KBM-7 (cell line): ENCODE measurements around the gene TAF4.
"Not testable (repeated sequence)": the region's sequence is repeated elsewhere in the genome, so short reads cannot be mapped to it uniquely, and the experiment has no call there.

Experiments used
- DNase-seq: peaks from one replicate; pipeline ENCODE4 v3.0.0-alpha.2; 2015
- in situ Hi-C: fragments of 300-500 bp; cut with MboI; formaldehyde crosslinking; loops from 2 replicates; pipeline ENCODE4 v1.14.3; 2020; ENCODE audit warnings: low sequenced_read_pairs, low pct_unique_long_range_greater_than_20kb, mixed read lengths

Gene TAF4

DNA sequence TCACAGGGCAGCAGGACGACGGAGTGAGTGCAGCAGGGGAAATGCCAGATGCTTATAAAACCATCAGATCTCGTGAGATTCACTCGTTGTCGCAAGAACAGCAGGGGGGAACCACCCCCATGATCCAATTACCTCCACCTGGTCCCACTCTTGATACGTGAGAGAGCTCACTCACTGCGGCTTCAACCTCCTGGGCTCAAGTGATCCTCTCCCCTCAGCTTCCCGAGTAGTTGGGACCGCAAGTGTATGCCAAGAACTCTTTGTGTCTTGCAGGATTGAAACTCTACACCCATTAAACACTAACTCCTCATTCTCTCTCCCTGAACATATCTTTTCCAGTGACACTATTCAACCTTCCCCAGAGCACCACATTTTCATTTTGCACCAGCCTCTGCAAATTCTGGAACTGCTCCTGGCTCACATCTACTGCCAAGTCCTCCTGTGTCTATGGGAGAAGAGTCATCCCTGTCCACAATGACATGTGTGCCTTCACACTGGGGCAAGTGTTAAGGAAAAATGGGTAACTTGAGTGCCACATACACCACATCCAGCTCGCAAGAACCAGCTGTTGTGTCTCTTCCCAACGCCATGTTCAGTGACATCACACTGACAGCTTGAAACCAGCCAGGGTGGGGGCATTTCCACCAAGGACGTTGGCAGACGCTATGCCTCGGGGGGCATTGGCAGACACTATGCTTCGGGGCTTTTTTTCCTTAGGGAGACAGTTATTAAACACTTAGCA is 14.7 kb upstream of the TAF4 start:
- in situ Hi-C loops: no loop called here
- DNase-seq: no peak

- in situ Hi-C loops: no loop called here
- DNase-seq: no peak
These were observed 13.5 kb upstream of the TAF4 start for GRCh38 chr20:62079166-62079565.

- in situ Hi-C loops: no loop called here
These were observed 7.6 kb upstream of the TAF4 start for GRCh38 chr20:62073323-62073722.

DNA sequence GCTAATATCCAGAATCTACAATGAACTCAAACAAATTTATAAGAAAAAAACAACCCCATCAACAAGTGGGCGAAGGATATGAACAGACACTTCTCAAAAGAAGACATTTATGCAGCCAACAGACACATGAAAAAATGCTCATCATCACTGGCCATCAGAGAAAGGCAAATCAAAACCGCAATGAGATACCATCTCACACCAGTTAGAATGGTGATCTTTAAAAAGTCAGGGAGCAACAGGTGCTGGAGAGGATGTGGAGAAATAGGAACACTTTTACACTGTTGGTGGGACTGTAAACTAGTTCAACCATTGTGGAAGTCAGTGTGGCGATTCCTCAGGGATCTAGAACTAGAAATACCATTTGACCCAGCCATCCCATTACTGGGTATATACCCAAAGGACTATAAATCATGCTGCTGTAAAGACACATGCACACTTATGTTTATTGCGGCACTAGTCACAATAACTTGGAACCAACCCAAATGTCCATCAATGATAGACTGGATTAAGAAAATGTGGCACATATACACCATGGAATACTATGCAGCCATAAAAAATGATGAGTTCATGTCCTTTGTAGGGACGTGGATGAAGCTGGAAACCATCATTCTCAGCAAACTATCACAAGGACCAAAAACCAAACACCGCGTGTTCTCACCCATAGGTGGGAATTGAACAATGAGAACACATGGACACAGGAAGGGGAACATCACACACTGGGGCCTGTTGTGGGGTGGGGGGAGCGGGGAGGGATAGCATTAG is 6.2 kb upstream of the TAF4 start:
- DNase-seq, in situ Hi-C loops: not testable (repeated sequence)

More at GRCh38 chr20:62073323-62073722, 7.6 kb upstream of the TAF4 start:
- DNase-seq: no peak

- DNase-seq: peak; percentile 29
- in situ Hi-C loops: no loop called here
These were observed 4.1 kb upstream of the TAF4 start for GRCh38 chr20:62069741-62070216.

DNA sequence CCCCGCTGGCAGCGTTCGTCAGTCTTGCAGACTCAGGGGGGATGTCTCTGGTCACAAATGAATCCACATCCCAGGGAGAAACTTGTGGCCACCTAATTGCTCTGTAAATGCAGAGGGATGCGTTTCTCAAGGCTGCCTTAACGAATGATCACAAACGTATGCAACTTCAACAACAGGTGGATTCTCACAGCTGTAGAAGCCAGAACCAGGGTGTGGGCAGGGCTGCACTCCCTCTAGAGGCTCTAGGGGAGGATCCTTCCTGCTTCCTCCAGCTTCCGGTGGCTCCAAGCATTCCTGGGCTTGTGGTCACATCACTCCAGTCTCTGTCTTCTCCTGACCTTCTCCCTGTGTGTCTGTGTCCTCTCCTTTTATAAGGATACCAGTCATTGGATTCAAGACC is 3.3 kb upstream of the TAF4 start:
- in situ Hi-C loops: no loop called here
- no peak for DNase-seq

DNA sequence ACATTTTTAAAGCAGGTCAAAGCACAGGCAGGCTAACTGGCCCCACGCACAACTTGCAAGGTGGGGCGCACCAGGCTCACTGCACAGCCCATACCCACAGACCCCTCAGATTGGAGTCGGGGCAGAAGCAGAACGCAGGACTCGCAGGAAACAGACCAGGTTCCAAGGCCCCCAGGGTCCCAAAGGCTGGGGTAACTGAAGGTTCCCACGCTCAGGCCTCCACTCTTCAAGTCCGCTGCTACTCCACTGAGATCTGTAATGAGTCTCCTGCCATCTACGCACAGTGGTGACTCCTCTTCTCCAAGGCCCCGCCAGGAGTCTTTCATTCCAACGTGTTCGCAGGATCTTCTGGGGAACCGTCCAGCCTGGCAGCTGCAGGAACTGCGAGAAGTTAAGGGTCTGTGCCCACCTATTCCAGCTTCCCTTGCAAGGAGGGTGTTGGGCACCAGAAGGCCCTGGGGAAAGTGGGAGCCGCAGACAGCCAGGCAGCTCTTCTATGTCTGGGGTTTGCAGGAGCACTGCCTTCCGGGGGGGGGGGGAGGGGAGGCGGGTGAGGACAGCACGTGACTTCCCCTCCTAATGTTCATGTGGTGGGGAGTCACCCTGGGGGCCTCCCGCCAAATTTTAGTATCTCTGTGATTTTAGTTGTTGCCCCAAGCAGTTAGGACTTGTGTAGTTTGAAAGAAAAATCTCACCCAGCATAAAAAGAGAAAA is 2.0 kb upstream of the TAF4 start:
- in situ Hi-C loops: no loop called here
- DNase-seq: no peak

- no peak for DNase-seq
- in situ Hi-C loops: no loop called here
These were observed 1.3 kb upstream of the TAF4 start for GRCh38 chr20:62066983-62067433.

DNA sequence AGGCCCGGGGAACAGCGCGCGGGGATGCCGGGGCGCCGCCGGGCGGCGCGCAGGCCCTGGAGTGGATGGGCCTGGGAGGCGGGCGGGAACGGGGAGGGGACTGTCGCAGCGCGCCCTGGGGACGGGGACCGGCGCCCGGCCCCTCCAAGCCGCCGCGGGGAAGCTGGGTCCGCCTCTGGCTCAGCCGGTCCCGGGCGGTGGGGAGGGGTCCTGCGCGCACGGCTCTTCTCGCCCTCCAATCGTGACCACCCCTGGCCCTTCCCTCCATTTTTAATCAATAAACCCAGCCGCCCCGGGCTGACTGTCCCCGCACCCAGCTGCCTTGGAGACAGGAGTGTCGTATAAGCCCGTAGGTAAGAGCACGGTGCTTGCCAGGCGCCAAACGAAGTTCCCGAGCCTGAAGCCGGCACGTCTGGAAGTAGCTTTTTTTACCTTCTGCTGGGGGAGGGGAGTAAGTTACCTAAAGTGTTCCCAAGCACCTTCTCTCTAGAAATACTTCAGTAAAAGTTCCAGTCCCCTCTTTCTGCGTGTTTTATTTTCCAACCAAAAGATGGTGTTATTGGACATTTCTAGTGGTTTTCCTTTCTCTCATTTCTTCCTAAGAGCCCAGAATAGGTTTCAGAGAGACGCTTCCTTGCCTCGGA is 780 bp upstream of the TAF4 start:
- DNase-seq: peak; percentile 59
- in situ Hi-C loops: no loop called here

DNA sequence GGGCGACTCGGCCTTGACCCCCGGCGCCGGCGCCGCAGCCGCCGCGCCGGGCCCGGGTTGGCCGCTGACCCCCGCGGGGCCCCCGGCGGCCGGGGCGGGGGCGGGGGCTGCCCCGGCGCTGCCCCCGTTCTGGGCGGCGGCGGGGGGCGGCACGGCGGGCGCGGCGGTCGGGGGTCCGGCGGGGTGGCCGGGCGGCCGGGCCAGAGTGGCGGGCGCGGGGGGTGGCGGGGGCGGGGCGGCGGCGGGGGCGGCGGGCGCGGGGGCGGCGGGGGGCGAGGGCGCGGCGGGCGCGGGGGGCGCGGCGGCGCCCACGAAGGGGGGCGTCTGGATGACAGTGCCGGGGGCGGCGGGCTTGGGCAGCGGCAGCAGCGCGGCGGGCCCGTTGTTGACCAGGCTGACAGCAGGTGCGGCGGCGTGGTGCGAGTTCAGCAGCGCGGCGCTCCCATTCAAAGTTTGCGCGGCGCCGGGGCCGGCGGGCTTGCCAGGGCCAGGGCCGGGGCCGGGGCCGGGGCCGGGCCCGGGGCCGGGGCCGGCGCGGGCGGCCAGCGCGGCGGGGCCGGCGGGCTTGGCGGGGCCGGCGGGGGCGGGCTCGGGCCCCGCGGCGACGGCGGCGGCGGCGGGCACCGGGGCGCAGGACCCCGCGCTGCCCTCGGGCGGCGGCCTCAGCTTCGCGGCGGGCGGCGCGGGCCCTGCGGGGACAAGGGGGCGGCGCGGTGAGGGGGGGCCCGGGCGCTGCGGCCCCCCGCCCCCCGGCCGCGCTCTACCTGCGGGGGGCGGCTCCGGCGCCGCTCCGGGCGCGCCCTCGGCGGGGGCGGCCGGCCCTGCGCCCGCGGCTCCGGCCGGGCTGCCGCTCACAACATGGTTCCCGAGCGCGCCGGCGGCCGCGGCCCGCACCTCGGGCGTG is 659 bp downstream of the TAF4 start:
- no peak for DNase-seq
- in situ Hi-C loops: no loop called here

DNA sequence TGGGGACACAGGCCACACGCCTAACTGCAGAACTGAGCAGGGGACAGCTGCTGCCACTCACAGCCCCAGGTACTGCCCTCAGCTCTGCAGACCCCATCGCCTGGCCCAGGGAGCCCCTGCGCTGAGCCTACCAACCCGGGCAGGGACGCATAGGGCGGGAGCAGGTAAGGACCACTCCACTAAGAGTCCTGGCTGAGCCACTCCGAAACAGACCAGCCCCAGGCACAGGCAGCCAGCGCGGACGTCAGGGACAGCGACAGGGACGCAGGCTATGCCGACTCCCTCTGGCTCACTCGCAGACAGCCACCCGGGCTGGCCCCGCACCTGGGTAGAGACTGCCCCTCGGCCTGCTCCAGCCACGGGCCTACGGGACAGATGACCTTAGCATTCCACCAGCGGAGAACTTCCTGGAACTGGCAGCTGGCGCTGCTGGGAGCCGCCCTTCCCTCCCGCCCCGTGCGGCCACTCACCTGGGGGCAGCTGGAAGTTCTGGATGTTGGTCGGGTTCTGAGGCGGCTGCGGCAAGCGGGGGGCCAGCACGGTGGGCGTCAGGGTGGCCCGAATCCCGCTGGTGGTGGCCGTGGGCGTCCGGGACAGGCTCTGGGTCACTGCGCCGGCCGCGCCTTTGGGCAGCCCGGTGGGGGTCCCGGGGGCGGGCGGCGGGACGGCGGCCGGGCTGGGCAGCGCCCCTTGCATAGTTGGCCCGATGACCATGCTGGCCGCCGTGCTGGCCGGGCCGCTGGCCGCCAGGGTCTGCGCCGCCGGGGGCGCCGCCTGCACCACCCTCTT is 1.5 kb downstream of the TAF4 start:
- in situ Hi-C loops: no loop called here
- DNase-seq: no peak

DNA sequence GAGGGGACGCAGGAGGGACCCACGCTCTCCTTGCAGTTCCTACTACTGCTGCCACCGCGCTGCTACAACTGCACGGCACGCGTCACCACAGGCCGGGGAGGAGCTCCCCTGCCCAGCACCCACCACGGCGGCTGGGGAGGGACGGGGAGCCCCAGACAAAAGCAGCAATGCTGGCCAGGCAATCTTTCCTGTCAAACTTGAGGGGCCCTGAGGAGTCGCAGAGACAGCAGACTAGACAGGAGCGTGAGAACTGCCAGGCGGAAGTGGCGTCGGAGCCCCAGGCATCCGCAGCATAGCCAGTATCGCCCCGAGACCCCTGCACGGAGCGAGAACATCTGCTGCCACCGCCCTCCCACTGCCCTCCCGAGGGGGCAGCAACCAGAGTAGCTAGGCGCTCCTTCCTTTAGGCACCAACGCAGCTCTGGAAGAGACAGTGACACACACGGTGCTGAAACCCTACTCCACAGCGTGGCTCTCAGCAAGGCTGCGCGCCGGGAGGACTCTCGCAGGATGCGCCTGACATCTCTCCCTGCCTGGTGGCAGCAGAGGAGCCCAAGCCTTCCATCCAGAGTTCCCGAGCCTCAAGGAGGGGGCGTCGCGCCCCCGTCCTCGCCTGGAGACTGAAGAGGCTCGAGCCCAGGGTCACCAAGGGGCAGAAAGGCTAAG is 2.2 kb downstream of the TAF4 start:
- DNase-seq: no peak
- in situ Hi-C loops: no loop called here

DNA sequence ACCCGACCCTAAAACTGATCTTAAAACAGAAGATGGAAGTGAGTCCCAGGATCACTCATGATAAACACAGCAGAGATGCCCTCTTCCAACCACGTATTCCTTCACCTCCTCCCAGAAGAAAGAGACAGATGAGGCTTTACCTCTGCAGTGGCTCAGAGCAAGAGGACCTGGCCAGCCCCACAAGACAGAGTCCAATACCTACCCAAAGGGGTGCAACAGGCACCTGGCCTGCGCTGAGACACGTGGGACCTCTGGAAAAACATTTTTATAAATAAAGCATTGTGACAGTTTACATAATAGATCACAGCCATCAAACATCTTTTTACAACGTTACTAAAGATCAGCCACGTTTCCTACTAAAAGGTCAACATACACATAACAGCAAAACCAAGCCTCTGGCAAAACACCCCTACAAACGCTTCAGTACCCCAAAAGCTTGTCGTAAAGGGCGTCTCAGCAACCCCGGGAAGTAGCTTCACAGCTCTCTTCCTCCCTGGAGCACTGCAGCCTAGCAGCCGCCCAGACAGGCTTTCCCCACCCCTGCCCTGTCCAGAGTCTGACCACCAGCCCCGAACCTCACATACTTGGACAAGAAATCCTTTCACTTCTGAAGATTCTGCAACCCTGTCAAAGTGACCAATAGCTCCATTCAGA is 2.9 kb downstream of the TAF4 start:
- in situ Hi-C loops: no loop called here
- no peak for DNase-seq

GRCh38 chr20:62061851-62062423 is 3.7 kb downstream of the TAF4 start:
- no peak for DNase-seq
- in situ Hi-C loops: no loop called here

DNA sequence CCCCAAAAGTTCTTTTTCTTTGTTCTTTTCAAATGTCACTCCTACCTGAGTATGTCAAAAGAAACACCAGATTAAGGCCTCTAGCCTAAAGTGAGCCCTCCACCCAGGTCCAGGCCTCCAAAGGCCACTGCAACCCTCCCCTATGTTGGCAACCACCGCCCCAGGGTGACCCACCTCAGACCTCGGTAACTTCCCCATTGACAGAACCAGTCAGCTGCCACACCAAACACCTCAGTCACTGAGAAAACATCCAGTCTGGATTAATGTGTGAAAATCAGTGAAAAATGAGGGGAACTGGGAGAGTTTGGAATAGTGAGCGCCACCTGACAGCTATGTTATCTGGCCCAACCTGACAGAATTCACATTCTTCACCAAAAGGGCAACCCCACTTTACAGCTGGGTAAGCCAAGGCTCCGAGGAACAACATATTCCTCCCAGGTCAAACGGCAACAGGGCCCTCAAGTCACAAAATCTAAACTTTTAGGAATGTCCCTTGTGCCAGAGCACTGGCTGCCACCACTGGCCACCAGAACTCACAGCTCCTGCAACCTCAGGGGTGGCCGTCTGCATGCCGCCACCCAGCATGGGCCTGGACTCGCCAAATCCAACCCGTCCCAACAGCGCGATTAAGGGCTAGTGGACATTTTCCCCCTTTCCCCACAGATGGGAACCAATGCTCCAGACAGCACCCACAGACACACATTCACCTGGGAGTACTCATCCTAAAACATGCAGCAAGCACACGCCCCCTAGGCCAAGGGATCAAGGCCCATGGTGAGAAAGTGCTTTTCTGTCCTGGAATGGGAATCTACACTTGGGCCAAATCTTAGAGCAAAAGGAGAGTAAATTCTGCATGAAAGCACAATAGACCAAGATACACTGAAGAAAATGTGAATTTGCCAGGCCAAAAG is 4.8 kb downstream of the TAF4 start:
- in situ Hi-C loops: no loop called here
- no peak for DNase-seq
